GM06990 (cell line): ENCODE results near the gene TSPO2.

Experiments used
- DNase-seq: peaks from one replicate; pipeline ENCODE4 v3.0.0-alpha.2; 2011; ENCODE audit not compliant: insufficient read length; ENCODE audit errors: extremely low read depth
- H3K27me3 ChIP-seq: replicated peaks from 2 replicates; pipeline ENCODE4 v1.6.0; 2011; ENCODE audit warnings: low read length; ENCODE audit not compliant: control insufficient read depth, insufficient read depth
- H3K36me3 ChIP-seq: 2 replicates; pipeline ENCODE4 v1.5.1; 2011; ENCODE audit warnings: low read length; ENCODE audit not compliant: control insufficient read depth, insufficient read depth
- H3K4me3 ChIP-seq: replicated peaks from 2 replicates; pipeline ENCODE4 v1.5.1; 2011; ENCODE audit warnings: low read depth, mild to moderate bottlenecking, control low read depth, low read length
- CTCF ChIP-seq: IDR thresholded peaks from 2 replicates; pipeline ENCODE4 v1.5.1; 2011; ENCODE audit warnings: low read length, control low read depth, mild to moderate bottlenecking, inconsistent platforms; ENCODE audit not compliant: insufficient read depth, poor library complexity, severe bottlenecking

The TSPO2 gene

GRCh38 chr6:41027799-41028560 lies 14.3 kb upstream of the TSPO2 start:
- Histone ChIP-seq H3K36me3 (no peaks in the 10 kb centered on the region), H3K4me3 (peak overlapping the region; percentile 60), H3K27me3 (no peaks in the 10 kb centered on the region)
- TF ChIP-seq CTCF, result peak; percentile 86
- peak; percentile 83 for DNase-seq

- H3K27me3 ChIP-seq, result no peaks in the 10 kb centered on the region
- no peaks in the 10 kb centered on the region for H3K36me3 ChIP-seq
- H3K4me3 ChIP-seq, result peak overlapping the region; percentile 60
- no peak for TF ChIP-seq CTCF
- no peak for DNase-seq
Measured at GRCh38 chr6:41028561-41029412, 13.5 kb upstream of the TSPO2 start.

GRCh38 chr6:41032830-41033229 lies 9.4 kb upstream of the TSPO2 start:
- no peak for TF ChIP-seq CTCF
- no peak for DNase-seq
- Histone ChIP-seq H3K27me3 (no peaks in the 10 kb centered on the region), H3K4me3 (no peak overlapping the region), H3K36me3 (no peaks in the 10 kb centered on the region)

- Histone ChIP-seq H3K27me3 (no peaks in the 10 kb centered on the region), H3K4me3 (no peak overlapping the region), H3K36me3 (no peaks in the 10 kb centered on the region)
- no peak for TF ChIP-seq CTCF
- DNase-seq, result no peak
Measured at GRCh38 chr6:41033776-41034175, 8.5 kb upstream of the TSPO2 start.

GRCh38 chr6:41036186-41036585 lies 6.1 kb upstream of the TSPO2 start:
- TF ChIP-seq CTCF, result no peak
- H3K27me3 ChIP-seq, result no peaks in the 10 kb centered on the region
- H3K36me3 ChIP-seq, result no peaks in the 10 kb centered on the region
- no peak for DNase-seq
- no peak overlapping the region for H3K4me3 ChIP-seq
